GM12892 (cell line): ENCODE data around the gene HRH1.

Source experiments
- DNase-seq: peaks from one replicate; pipeline ENCODE4 v3.0.0; 2011; ENCODE audit not compliant: insufficient read length
- FAIRE-seq: peaks from 2 replicates; lab custom pipeline; 2011; peaks lifted over from hg19 to GRCh38; lab: Jason Lieb, UNC
- POLR2A ChIP-seq: IDR thresholded peaks from 2 replicates; pipeline ENCODE4 v1.6.1; 2011; ENCODE audit warnings: low read depth, low read length, control low read depth
- POLR2AphosphoS5 ChIP-seq: IDR thresholded peaks from 2 replicates; pipeline ENCODE4 v1.6.1; 2011; ENCODE audit warnings: low read depth, low read length, control low read depth
- TAF1 ChIP-seq: IDR thresholded peaks from 2 replicates; pipeline ENCODE4 v1.6.1; 2011; ENCODE audit warnings: low read depth, mild to moderate bottlenecking, control low read depth, low read length, borderline replicate concordance

HRH1 gene

DNA sequence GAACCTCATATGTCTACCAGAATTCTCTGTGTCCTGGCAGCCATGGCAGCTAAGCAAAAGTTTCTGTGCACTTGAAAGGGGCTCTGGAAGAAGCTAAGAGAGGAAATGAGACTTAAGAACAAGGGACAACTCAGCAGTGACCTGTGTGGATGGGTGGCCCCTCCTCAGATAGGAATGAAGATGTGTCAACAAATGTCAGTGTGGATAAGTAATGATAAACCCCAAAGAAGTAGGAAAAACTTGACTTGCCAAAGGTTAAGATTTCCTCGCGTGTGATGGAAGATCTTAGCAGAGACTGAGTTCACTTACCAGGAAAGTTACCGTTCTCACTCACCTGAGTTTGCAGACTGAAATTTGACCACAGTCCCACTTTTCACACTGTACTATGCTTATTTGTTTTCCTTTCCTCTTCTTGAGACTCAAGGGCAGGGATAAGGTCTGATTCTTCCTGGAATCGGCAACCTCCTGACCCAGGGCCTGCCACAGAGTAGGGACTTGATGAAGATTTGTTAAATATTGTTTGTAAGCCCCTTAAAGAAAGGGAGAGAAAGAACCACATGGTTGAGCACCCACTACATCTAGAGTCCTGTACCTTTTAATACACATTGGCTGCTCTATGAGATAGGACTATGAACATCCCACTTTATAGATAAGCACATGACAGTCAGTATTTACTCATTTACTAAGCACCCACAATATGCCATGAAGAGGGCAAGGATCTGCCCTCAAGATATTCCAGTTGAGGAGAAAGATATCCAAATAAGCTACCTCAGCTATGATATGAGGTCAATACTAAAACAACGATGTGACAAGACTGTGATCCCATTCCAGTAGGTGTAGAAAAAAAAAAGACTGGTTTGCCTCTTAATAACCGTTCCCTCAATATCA is 7.3 kb upstream of the HRH1 start:
- FAIRE-seq (peak; percentile 9), DNase-seq (no peak)
- TF ChIP-seq POLR2A (no peak), POLR2AphosphoS5 (no peak), TAF1 (no peak)

DNA sequence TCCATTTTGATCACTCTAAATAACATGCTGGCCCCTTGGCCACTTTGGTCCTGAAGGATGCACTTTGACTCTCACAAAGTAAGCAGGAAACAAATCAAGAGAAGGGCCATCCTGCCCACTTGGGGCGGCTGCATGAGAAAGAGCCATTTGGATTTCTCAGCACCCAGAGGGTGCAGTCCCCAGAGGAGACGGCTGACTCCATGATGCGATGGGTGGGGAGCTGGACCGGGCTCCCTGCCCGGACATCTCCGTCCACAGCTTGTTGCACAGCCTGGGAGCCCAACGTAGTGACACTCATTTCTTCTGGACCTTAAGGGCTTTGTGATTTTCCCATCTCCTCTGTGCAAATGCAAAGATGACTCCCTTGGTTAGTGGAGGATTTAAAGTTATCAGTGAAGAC is 4.0 kb upstream of the HRH1 start:
- DNase-seq: no peak
- no peak for TF ChIP-seq TAF1
- TF ChIP-seq POLR2AphosphoS5: no peak
- no peak for TF ChIP-seq POLR2A
- FAIRE-seq: no peak

DNA sequence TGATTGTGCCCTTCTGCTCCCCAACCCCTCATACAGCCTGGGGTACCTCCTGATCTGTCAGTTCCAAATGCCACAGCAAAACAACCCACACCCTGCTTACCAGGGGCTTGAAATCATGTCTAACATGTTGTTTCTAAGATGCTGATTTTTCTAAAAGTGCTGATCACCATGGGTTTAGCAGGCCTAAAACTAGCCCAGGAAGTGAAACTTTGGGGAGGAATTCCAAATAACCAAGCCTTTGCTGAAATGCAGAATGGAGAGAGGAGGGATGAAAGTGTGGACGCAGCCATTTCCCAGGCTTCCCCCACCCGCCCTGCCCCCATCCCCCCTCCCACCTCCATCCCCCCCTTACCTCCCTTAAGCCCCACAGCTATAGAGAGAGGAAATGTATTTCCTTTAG is 2.0 kb upstream of the HRH1 start:
- TF ChIP-seq POLR2AphosphoS5: no peak
- FAIRE-seq (no peak), DNase-seq (no peak)

DNA sequence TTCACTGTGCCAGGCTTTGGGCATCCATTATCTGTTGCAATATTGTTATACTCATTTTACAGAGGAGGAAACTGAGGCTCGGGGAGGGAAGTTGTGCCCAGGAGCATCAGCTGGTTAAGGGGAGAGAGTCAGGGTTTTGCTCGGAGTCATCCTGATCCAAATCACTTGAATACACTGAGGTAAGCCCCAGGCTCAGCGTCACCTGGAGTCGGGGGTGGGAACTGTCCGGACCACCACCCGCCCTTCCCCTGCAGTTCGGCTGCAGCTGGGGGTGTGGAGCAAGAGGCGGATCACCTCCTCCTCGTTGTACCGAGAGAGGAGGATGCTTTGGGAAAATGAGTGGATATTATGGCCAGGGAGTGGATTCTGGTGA is 646 bp downstream of the HRH1 start:
- TF ChIP-seq TAF1: no peak
- TF ChIP-seq POLR2AphosphoS5: no peak
- TF ChIP-seq POLR2A: no peak
- DNase-seq: no peak
- FAIRE-seq: no peak

DNA sequence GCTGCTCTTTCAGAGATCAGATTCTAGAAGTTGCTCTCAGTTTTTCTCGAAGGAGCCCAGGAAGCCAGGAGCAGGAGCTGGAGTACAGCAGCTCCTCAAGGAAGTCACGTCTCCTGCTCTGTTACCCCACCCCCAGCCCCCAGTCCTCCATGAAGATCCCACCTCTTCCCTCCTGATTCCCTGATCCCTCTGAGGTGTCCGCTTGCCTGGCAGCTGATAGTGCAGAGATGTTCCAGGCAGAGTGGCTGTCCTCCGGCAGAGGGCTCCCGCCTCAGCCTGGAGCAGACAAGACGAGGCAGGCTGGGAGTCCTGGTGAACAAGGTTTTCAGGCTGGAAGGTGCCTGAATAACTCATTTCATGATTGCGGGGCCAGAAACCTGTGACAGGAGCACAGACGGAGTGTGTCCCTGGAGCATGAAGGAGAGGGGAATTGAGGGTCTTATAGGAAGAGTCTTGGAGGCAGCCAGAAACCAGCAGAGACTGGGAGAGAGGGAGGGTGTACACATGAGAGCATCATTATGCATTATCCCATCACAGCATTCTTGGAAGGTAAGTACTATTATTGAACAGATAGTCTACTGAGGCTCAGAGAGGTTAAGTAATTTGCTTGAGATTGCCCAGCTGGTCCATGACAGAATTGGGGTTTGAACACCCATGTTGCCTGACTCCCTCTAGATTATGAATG is 1.2 kb downstream of the HRH1 start:
- no peak for TF ChIP-seq POLR2AphosphoS5
- TF ChIP-seq TAF1: no peak
- TF ChIP-seq POLR2A: no peak
- FAIRE-seq: no peak
- DNase-seq: no peak

DNA sequence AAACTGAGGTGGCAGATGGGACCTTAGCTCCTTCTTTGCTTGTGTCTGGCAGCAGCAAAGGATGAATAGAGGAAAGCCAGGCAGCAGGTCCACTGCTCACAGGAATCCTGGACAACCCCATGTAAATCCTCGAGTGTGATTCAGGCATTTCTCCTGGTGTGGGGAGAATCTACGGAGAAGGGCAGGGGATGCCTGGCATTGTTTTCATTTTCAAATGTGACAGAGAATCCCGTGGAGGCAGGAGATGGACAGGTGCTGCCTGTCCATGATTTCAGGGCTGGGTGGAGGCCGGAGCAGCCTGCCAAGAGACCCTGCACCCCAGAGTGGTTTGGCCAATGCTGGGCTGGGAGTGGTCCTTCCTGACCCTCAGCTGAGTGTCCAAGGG is 1.7 kb downstream of the HRH1 start:
- FAIRE-seq (no peak), DNase-seq (no peak)
- TF ChIP-seq POLR2AphosphoS5 (no peak), TAF1 (no peak), POLR2A (no peak)

DNA sequence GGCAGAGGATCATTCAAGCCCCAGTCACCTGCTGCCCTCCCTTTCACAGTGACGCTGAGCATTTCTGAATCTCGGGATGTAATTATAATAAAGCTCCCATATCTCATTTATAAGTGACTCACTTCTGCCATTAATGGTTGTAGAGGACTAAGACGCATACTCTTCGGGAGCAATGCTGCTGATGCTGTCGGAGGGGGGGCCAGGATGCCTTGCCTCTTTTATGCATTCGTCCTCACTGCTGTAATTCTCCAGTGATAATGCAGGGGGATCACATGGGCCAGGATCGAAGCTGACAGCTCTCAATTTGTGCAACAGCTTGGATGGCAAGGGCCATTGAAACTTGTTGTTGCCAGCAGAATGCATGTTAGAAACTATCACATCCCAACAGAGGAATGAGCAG is 3.1 kb downstream of the HRH1 start:
- FAIRE-seq: no peak
- DNase-seq: no peak
- TF ChIP-seq POLR2A (no peak), POLR2AphosphoS5 (no peak), TAF1 (no peak)

DNA sequence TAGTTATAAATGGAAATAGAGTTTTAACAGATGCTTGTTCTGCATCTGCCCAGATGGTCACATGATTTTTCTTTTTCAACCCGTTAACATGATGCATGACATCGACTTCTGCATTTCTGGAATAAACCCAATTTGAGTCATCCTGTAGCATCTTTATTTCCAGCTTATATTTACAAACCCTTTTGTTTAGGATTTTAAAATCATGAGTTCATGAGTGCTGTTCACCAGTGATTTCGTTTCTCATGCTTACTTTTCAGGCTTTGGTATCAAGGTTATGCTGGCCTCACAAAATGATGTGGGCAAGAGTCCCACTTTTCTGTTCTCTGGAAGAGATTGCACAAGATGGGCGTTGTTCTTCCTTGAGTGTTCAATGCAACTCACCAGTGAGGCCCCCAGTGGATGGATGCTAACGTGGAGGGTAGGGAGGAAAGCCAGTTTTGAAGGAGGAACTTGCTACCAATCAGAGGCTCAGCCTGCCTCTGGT is 5.2 kb downstream of the HRH1 start:
- TF ChIP-seq TAF1: no peak
- TF ChIP-seq POLR2AphosphoS5: no peak
- TF ChIP-seq POLR2A: no peak
- DNase-seq (no peak), FAIRE-seq (no peak)

DNA sequence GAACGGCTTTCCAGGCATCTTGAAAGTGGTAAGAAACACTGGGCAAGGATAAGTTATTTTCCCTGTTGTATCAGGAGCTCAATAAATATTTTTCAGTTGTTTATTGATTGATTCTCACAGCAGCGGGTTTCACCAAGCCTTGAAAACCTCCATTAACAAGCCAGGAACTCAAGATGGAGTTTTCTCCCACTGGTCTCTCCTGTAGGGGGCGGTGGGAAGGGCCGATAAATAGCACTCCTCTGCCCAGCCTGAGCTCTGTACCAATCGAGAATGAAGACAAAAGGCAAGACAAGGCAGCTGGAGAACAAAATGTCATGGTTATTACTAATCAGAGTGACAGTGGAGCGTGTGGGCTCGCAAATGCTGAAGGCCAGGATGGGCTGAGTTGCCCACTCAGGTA is 7.4 kb downstream of the HRH1 start:
- FAIRE-seq (no peak), DNase-seq (no peak)
- no peak for TF ChIP-seq TAF1
- TF ChIP-seq POLR2AphosphoS5: no peak
- TF ChIP-seq POLR2A: no peak

DNA sequence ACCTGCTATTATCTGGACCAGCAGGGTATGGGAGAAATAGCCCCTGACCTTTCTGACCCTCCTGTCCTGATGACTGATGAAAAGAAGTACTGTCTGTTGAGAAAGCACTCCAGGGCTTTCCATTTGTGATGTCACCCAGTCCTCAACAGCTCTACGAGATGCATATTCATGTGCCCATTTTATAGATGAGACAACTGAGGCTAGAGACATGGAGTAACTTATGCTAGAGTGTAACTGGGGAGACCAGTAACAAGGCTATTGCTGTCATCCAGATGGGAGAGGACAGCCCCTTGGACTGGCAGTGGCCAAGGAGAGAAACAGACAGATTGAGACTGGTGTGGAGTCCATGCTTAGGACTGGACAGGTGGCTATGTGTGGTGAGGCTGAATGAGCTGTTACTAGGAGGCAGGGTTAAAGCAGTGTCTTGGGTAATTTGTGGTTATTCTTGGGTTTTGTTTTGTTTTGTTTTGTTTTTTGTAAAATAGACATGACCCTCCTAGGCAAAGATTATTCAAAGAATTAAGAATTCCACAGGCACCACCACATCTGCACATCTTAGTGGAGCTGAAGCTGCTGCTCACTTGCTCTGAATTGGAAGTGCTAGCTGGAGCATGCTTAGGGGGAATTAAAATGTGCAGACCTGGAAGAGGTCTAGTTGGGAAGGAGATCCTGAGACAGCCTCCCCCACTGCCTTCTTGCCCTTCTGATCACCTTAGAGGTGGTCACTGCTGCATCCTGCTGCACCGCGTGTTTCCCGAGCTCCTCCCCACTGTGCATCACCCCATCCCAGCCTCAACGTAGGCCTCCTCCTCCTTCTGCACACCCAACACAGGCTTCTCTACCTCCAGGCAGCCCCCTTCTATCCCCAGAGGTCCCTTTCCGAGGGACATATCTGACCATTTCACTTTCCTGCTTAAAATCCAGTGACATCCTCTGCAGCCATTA is 8.4 kb downstream of the HRH1 start:
- no peak for TF ChIP-seq TAF1
- no peak for TF ChIP-seq POLR2A
- no peak for TF ChIP-seq POLR2AphosphoS5
- FAIRE-seq (no peak), DNase-seq (no peak)

DNA sequence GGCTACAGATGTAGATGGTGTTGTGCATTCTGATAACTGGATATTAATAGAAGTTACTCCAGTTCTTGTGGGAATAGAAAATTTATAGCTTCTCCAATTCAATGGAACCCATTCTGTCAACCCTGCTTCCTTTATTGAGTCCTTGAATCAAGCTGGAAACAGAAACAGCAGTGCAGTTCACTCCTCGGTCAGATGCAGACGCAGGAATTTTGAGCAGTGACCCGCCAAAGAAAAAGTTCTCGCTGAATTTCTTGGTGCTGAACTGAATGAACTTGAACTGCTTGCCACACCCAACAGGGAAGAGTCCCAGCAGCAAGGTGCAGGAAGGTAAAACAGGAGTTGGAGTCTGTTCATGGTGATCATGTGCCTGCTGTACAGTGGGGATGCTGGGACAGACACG is 10.3 kb downstream of the HRH1 start:
- DNase-seq (no peak), FAIRE-seq (no peak)
- TF ChIP-seq TAF1 (no peak), POLR2AphosphoS5 (no peak), POLR2A (no peak)
